Measurements from ENCODE around the gene ANGPT4. TPM values are rescaled to one million over a fixed set of nuclear protein-coding genes. Genes with fewer than 3 reads are reported as not detected.

Gene ANGPT4
- total and polyA plus RNA-seq, 9 of the 15 experiments (the other 6 are each of a cell fraction or from before 2014, with no cell fraction given): not detected

DNA sequence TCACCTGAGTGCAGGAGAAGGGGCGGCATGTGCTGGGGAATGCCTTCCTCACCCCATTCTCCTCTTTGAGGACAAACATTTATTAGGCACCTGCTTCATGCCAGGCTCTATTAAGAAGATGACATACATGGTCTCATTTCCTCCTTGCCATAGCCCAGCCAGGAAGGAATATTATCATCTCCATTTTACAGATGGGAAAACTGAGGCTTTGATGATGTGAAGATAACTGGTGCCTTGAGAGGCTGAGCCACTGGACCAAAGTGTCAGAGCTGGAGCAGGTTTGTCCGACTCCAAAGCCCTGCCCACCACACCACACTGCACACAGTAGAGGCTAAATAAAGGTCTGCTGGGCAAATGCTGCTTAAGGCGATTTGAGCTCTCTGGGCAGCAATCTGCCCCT is 45.4 kb downstream of the ANGPT4 start:
- H3K9me1 ChIP-seq (ENCODE audit: control insufficient read depth, insufficient read depth, low read length): no peaks in the 10 kb centered on the region
- no peaks in the 10 kb centered on the region for H3K79me2 ChIP-seq (ENCODE audit: control insufficient read depth, insufficient read depth, low read length)
- H3K4me1 ChIP-seq (replicated peaks in 1 of 2; ENCODE audit: control insufficient read depth in 2 of 2, insufficient read depth in 2 of 2, low read length in 2 of 2): no peaks in the 10 kb centered on the region
- WGBS (ENCODE audit: insufficient coverage, low coverage, missing lambda C conversion rate): 3% methylated on average over 3 of the region's 3 CpGs
- no TSS peak for BruUV-seq (replicated peaks)
- H3K27me3 ChIP-seq (ENCODE audit: control insufficient read depth in 2 of 2, insufficient read depth in 2 of 2, low read length in 2 of 2): peaks cover 0 to 30% of the 10 kb centered on the region in 2 experiments; a peak in 2 of 5 replicates
- ChIA-PET POLR2A (interaction anchor here (0.6 to 1.3 kb wide), 2 partner anchors 12 to 1175 kb away, joined by 3 read pairs; no protein-coding TSS in a partner anchor), CTCF (ENCODE audit: low intra/inter-chr PET ratio) (no interaction called here)
- no peak overlapping the region for H3K4me3 ChIP-seq
- in situ Hi-C loops (cut with MboI) (no loop called here), intact Hi-C loops (cut with micrococcal nuclease) (no loop called here)
- DNase-seq (ENCODE audit: extremely low read depth in 1 of 4, low spot score in 3 of 4) (no peak), FAIRE-seq (no peak), ATAC-seq (no peak)
- no peak overlapping the region for H3K9ac ChIP-seq (ENCODE audit: insufficient read depth in 1 of 2, low read depth in 2 of 2, low read length in 2 of 2)
- H3K27ac ChIP-seq (ENCODE audit: extremely low read depth, low read depth, low read length): no peak overlapping the region
- H2AFZ ChIP-seq (ENCODE audit: low read depth, low read length): no peak overlapping the region
- no peaks in the 10 kb centered on the region for H3K9me3 ChIP-seq (replicated peaks; ENCODE audit: control insufficient read depth, insufficient read depth, low read depth, low read length)
- no peaks in the 10 kb centered on the region for H3K36me3 ChIP-seq (ENCODE audit: control insufficient read depth, insufficient read depth, low read length)
- no peaks in the 10 kb centered on the region for H4K20me1 ChIP-seq (replicated peaks; ENCODE audit: control insufficient read depth, insufficient read depth, low read length)
- H3K4me2 ChIP-seq (ENCODE audit: insufficient read depth, low read length): no peak overlapping the region
- TF ChIP-seq RBM25 (IDR thresholded peaks at IDR 0.05; ENCODE audit: low read depth, low read length, severe bottlenecking) (peak; percentile 56), HDGF (IDR thresholded peaks at IDR 0.05) (no peak)

DNA sequence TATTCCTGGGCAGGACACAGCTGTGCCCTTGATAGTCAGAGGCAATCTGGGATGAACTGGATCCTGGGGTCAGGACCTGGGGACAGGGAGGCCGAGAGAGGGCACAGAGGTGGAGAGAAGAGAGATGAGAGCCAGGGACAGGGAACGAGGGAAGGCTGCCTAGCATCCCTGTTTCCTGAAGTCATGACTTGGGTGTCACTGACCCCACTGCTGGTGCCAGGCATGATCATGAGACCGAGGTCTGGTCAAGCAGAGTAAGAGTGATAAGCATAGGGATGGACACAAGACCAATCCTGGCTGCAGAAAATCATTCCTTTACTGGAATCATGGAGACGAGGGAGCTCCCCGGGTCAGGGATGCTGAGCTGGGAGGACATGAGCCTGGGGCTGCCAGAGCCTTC is 46.5 kb downstream of the ANGPT4 start:
- no peaks in the 10 kb centered on the region for H3K36me3 ChIP-seq (ENCODE audit: control insufficient read depth, insufficient read depth, low read length)
- POLR2A ChIA-PET: interaction anchor here (1.3 kb wide), 1 partner anchor 11 kb away, joined by 3 read pairs; no protein-coding TSS in a partner anchor
- DNase-seq (ENCODE audit: extremely low read depth in 1 of 4, low spot score in 3 of 4) (no peak), ATAC-seq (no peak), FAIRE-seq (no peak)
- H2AFZ ChIP-seq (ENCODE audit: low read depth, low read length): no peak overlapping the region
- H3K27ac ChIP-seq (ENCODE audit: extremely low read depth, low read depth, low read length): no peak overlapping the region
- H4K20me1 ChIP-seq (replicated peaks; ENCODE audit: control insufficient read depth, insufficient read depth, low read length): no peaks in the 10 kb centered on the region
- no peak overlapping the region for H3K9ac ChIP-seq (ENCODE audit: insufficient read depth in 1 of 2, low read depth in 2 of 2, low read length in 2 of 2)
- no peaks in the 10 kb centered on the region for H3K9me3 ChIP-seq (replicated peaks; ENCODE audit: control insufficient read depth, insufficient read depth, low read depth, low read length)
- H3K4me2 ChIP-seq (ENCODE audit: insufficient read depth, low read length): no peak overlapping the region
- H3K79me2 ChIP-seq (ENCODE audit: control insufficient read depth, insufficient read depth, low read length): no peaks in the 10 kb centered on the region
- in situ Hi-C loops (cut with MboI): no loop called here
- no peaks in the 10 kb centered on the region for H3K9me1 ChIP-seq (ENCODE audit: control insufficient read depth, insufficient read depth, low read length)
- no peak for TF ChIP-seq DNMT1 (IDR thresholded peaks at IDR 0.05)
- TF ChIP-seq, protein P1, sequence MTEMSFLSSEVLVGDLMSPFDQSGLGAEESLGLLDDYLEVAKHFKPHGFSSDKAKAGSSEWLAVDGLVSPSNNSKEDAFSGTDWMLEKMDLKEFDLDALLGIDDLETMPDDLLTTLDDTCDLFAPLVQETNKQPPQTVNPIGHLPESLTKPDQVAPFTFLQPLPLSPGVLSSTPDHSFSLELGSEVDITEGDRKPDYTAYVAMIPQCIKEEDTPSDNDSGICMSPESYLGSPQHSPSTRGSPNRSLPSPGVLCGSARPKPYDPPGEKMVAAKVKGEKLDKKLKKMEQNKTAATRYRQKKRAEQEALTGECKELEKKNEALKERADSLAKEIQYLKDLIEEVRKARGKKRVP (CRISPR knock-in tag; IDR thresholded peaks at IDR 0.05): no peak
- intact Hi-C loops (cut with micrococcal nuclease): no loop called here
- CTCF ChIA-PET (ENCODE audit: low intra/inter-chr PET ratio): no interaction called here
- WGBS (ENCODE audit: insufficient coverage, low coverage, missing lambda C conversion rate): 0% methylated on average over 5 of the region's 5 CpGs
- H3K4me3 ChIP-seq: no peak overlapping the region
- no peaks in the 10 kb centered on the region for H3K4me1 ChIP-seq (replicated peaks in 1 of 2; ENCODE audit: control insufficient read depth in 2 of 2, insufficient read depth in 2 of 2, low read length in 2 of 2)
- BruUV-seq (replicated peaks): no TSS peak
- peaks cover 0 to 24% of the 10 kb centered on the region in 2 experiments; a peak in 2 of 5 replicates for H3K27me3 ChIP-seq (ENCODE audit: control insufficient read depth in 2 of 2, insufficient read depth in 2 of 2, low read length in 2 of 2)

Measured in K562 (cell line).